Stimulated activated CD8-positive, alpha-beta memory T cell treated with anti-CD3 and anti-CD28 coated beads, Interleukin-4, amount 100 ng/mL, for 24 hours (primary cell): ENCODE results near the gene WDR1.
"Not testable (repeated sequence)": the region's sequence is repeated elsewhere in the genome, so short reads cannot be mapped to it uniquely, and the experiment has no call there.

Experiments used
- DNase-seq: peaks from one replicate; pipeline ENCODE4 v3.0.0-alpha.2; 2020; ENCODE audit warnings: low read depth

The WDR1 gene

GRCh38 chr4:10131202-10131601 is 14.6 kb upstream of the WDR1 start:
- DNase-seq, result no peak

- no peak for DNase-seq
Observed at GRCh38 chr4:10130178-10130888, 13.7 kb upstream of the WDR1 start.

- no peak for DNase-seq
Observed at GRCh38 chr4:10129196-10130177, 12.9 kb upstream of the WDR1 start.

GRCh38 chr4:10128761-10129160 is 12.2 kb upstream of the WDR1 start:
- no peak for DNase-seq

- not testable (repeated sequence) for DNase-seq
Observed at GRCh38 chr4:10127531-10127930, 10.9 kb upstream of the WDR1 start.

GRCh38 chr4:10124167-10124930 is 7.8 kb upstream of the WDR1 start:
- no peak for DNase-seq

GRCh38 chr4:10123227-10124101 is 6.9 kb upstream of the WDR1 start:
- no peak for DNase-seq

GRCh38 chr4:10122236-10122932 is 5.8 kb upstream of the WDR1 start:
- DNase-seq, result no peak

- no peak for DNase-seq
Observed at GRCh38 chr4:10121568-10122208, 5.1 kb upstream of the WDR1 start.

GRCh38 chr4:10120943-10121567 is 4.5 kb upstream of the WDR1 start:
- DNase-seq, result no peak

- no peak for DNase-seq
Observed at GRCh38 chr4:10119773-10120172, 3.2 kb upstream of the WDR1 start.

- no peak for DNase-seq
Observed at GRCh38 chr4:10119278-10119677, 2.7 kb upstream of the WDR1 start.

- no peak for DNase-seq
Observed at GRCh38 chr4:10118048-10119004, 1.7 kb upstream of the WDR1 start.

- no peak for DNase-seq
Observed at GRCh38 chr4:10117359-10118047, 904 bp upstream of the WDR1 start.

GRCh38 chr4:10115797-10116568 is 616 bp downstream of the WDR1 start:
- peak; percentile 50 for DNase-seq

GRCh38 chr4:10115271-10115796 is 1.3 kb downstream of the WDR1 start:
- no peak for DNase-seq

GRCh38 chr4:10114607-10115006 is 2.0 kb downstream of the WDR1 start:
- no peak for DNase-seq
